GM19035 (cell line): ENCODE measurements around the gene TYR.
"Not testable (repeated sequence)": the region's sequence is repeated elsewhere in the genome, so short reads cannot be mapped to it uniquely, and the experiment has no call there.

Experiments used
- ATAC-seq: cut with Tn5 transposase; IDR thresholded peaks from one replicate; pipeline ENCODE4 v1.9.1; 2021; ENCODE audit not compliant: unreplicated experiment

Gene TYR

DNA sequence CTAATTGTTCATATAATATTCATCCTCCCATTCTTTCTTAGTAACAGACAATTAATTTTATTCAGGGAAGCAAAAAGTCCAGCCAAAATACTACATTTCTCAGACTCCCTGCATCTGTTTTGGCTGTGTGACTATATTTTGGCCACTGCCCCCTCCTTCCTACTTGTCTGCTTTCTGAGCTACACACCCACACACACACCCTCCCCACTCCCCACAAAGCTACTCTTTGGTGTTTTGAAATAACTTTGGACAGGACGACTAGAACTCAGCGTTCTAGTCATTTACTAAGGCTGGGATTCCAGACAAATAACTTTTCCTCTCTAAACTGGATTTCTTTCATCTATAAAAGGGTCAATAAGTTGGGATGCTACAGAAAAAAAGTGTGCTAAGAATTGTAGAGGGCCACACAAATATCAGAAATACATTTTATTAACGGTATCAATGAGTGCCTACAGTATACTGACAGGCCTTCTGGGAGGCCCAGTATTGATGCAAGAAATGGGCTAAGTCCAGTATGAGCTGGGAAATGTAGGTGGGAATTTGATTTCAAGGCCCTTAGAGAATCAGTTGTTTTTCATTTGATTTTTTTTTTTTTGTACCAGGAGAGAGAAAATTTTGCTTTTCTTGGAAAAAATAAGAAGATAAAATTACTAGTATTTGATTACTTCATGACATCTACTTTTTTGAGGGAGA is 165.4 kb downstream of the TYR start:
- ATAC-seq, result not testable (repeated sequence)
